HG03045 (cell line): Measurements from ENCODE around the gene STAB2.

Source experiments
- ATAC-seq: cut with Tn5 transposase; IDR thresholded peaks from one replicate; pipeline ENCODE4 v1.9.1; 2021; ENCODE audit warnings: mild to moderate bottlenecking, moderate library complexity; ENCODE audit not compliant: unreplicated experiment

Gene STAB2

DNA sequence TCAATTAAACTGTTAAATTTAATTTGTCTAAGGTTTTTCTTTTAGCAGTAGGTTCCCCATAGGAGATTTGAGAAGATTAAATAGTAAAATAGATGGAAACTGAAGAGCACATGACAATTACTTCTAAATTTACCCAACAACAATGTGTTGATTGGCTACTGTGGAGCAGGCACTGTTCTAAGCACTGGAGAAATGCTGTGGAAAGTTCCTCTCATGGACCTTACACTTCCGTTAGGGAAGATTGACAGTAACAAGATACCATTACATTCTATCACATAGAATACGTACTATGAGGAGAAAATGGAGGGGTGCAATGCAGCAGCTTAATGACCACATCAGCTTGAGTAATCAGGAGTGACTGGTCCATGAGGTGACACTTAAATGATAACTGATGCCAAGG lies 8.1 kb upstream of the STAB2 start:
- ATAC-seq = no peak

- no peak for ATAC-seq
These were observed 7.0 kb upstream of the STAB2 start for GRCh38 chr12:103580026-103580425.

- ATAC-seq = no peak
These were observed 4.1 kb upstream of the STAB2 start for GRCh38 chr12:103583008-103583407.

DNA sequence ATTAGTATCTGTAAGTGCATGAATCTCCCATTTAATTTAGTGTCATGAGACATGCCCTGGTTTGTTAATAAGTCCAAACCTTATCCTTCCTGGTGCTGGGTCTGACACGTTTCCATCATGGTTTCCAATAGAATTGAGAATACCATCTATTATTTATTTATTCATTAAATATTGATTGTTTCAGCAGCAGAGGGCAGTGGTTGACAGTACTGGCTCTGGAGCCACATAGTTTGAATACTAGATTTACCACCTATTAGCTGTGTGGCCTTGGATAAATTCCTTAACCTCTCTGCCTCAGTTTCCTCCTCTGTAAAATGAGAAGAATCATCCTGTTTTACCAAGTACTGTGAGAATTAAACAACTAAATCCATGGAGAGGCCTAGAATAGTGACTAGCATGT lies 941 bp upstream of the STAB2 start:
- ATAC-seq = no peak

GRCh38 chr12:103588680-103589079 lies 1.6 kb downstream of the STAB2 start:
- no peak for ATAC-seq

- no peak for ATAC-seq
These were observed 2.4 kb downstream of the STAB2 start for GRCh38 chr12:103589517-103589916.

- ATAC-seq = no peak
These were observed 3.2 kb downstream of the STAB2 start for GRCh38 chr12:103590271-103590670.

DNA sequence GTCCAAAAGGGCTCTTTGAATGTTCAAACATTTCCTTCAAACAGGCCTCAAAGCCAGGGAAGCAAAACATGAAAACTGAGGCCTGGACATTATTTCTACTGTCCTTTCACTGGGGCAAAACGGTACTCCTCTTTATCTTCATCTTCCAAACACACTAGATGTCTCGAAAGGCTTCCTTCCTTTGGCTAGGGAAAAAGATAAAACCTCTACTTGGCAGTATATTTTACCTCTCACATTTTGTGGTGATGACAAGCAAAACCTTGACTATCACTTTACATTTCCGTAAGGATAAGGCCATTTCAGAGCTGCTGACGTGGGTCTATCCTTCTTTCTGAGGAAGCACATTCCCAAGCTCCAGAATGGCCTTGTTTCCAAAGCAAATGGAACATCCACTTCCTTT lies 9.9 kb downstream of the STAB2 start:
- ATAC-seq = no peak

DNA sequence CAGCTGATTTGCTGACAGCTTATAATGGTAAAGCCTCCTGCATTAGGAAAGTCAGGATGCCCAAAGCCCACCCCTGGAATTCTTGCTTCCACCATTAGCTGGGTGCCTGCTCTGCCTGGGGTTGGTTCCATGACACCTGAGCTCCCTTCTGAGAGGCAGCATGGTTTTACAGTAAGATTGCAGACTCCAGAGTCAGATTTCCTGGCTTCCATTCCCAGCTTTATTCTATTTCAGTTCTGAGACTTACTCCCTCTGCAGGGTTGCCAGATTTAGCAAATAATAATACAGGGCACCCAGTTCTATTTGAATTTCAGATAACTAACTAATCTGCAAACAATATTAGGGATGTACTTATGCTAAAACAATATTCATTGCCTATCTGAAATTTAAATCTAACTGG lies 12.2 kb downstream of the STAB2 start:
- no peak for ATAC-seq

GRCh38 chr12:103600967-103601728 lies 14.1 kb downstream of the STAB2 start:
- no peak for ATAC-seq

DNA sequence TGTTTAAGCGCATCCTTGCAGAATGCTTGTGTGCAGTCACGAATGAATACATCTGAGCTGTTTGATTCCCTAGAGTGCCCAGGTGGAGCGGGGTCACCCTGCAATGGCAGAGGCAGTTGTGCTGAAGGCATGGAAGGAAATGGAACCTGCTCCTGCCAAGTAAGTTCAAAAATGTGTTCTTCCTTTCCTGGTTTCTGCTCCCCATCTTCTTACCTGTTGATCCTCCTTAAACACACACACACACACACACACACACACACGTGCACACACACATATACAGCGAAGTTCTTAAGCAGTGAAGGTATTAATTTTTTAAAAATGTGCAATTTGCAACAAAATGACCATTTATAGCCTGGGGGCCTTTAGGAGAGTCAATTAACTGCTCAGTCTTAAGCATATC lies 33.3 kb downstream of the STAB2 start:
- ATAC-seq = no peak

GRCh38 chr12:103623716-103624115 lies 36.6 kb downstream of the STAB2 start:
- no peak for ATAC-seq

GRCh38 chr12:103626498-103626897 lies 39.4 kb downstream of the STAB2 start:
- no peak for ATAC-seq

DNA sequence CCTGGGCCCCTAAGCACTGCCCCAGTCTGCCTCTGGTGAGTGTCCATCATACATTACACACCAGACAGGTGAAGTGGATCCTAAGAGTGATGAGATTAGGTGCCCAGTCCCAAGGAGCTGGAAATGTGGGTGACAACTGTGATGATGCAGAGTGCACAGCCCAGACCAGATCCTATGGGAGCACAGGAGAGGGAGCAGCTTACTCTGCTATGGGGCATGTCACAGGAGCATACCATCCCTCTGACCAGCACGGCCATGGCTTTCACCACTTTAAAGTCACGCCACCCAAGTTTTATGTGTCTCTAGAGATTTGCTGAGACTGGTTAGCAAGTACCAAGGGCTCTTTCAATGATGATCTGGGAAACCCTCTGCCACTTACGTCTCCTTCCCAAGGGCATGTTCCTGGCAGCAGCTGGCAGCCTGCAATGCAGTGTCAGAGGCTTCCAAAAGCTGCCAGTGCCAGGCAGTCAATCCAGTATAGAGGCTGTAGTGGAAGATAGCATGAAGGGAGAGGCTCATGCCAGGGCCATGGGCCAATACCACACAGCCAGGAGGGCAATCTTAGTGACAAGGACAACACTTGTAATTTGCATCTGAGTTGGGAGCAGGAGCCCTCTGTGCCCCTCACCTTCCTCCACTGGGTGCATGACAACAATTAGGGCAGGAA lies 40.2 kb downstream of the STAB2 start:
- no peak for ATAC-seq

GRCh38 chr12:103632554-103633216 lies 45.6 kb downstream of the STAB2 start:
- peak; percentile 80 for ATAC-seq

- no peak for ATAC-seq
These were observed 47.7 kb downstream of the STAB2 start for GRCh38 chr12:103634732-103635131.

GRCh38 chr12:103635419-103635818 lies 48.3 kb downstream of the STAB2 start:
- ATAC-seq = no peak

DNA sequence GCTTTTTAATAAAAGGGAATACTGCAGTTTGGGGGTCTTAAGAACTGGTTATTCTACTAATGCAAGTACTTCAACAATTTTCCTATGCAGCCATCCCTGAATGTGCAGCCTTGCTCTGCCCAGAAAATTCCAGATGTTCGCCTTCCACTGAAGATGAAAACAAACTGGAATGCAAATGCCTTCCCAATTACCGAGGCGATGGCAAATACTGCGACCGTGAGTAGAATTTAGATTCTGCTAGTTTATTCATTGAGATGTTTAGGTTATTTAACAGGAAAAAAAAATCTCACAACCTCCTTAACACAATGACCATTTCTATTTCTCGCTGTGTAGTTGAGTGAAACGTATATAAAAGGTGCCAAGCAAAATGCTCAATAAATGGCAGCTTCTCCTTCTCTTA lies 49.9 kb downstream of the STAB2 start:
- ATAC-seq = no peak

- ATAC-seq = no peak
These were observed 50.4 kb downstream of the STAB2 start for GRCh38 chr12:103637429-103637828.

DNA sequence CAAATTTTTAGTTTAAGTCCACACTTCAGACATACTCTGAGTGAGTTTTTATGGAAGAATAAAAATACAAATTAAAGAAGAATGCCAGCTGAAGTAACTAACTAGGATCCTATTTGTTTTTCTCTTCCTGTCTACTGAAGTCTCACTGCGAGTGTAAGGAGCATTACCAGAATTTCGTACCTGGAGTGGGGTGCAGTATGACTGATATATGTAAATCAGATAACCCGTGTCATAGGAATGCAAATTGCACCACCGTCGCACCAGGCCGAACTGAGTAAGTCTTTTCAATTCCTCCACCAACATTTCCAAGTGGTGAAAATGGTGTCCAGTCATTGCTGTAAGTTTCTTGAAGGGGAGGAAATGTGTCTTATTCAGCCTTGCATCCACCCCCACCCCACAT lies 52.9 kb downstream of the STAB2 start:
- ATAC-seq = no peak

DNA sequence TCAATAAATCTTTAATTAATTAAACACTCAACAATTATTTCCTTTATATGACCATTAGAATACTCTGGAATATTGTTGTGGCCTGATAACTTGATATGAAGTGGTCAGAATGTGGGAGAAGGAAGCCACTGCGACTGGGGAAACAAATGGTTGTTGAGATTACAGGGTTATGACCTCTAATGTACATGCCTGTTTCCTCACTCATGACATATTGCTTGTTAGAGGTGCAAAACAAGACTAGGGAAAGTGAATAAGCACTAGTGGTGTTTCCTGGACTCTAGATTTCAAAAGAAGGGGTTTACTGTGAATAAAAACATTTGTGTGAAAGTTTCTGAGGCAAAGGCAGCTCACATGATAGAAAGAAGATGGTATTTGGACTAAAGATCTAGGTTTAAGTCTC lies 53.3 kb downstream of the STAB2 start:
- no peak for ATAC-seq

DNA sequence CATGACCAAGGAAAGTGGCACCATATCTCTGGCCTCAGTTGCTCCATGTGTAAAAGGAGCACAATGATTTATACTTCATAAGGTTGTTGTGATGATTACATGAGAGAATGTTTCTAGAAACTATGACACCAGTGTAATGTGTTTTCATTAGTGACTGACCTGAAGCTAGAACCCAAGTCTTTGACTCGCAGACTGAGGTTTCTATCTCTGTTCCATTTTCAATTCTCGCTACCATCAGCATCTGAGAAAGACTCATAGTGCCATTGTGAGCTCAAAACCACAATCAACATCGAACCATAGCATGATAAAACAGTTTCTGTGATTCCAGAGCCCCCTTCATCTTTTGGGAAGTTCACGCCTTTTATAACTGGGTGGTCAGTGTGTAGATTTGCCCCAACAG lies 53.8 kb downstream of the STAB2 start:
- ATAC-seq = no peak
